GM10266 (cell line): ENCODE measurements around the gene CACNA1C.
A peak's percentile ranks its signal among the peaks of the same experiment; 100 is the strongest.

Experiments
- DNase-seq: peaks from one replicate; pipeline ENCODE4 v3.0.0; 2012; ENCODE audit errors: extremely low spot score
- CTCF ChIP-seq: IDR thresholded peaks from 2 replicates; pipeline ENCODE4 v1.5.1; 2012; ENCODE audit warnings: mild to moderate bottlenecking, low read depth; ENCODE audit not compliant: control insufficient read depth, insufficient read depth; ENCODE audit errors: missing control alignments

CACNA1C gene

DNA sequence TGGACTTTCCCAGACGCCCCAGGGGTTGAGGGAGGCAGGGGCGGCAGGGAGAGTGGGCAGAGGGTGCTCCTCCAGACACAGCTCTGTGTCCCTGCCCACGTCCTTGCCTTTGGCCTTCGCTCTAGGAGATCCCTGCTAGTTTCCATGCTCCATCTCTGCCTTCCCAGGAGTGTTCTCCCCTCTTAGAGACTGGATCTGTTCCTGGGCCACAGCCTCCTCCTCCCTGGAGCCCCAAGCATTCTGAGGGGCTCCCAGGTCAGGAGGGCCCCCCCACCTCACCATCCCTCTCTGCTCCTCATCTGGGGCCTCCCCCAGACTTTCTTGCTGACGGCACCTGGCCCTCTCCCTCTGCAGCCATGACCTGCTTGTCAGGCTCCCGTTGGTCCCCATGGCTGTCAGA, 526.0 kb downstream of the CACNA1C start:
- TF ChIP-seq CTCF: no peak
- DNase-seq: no peak

DNA sequence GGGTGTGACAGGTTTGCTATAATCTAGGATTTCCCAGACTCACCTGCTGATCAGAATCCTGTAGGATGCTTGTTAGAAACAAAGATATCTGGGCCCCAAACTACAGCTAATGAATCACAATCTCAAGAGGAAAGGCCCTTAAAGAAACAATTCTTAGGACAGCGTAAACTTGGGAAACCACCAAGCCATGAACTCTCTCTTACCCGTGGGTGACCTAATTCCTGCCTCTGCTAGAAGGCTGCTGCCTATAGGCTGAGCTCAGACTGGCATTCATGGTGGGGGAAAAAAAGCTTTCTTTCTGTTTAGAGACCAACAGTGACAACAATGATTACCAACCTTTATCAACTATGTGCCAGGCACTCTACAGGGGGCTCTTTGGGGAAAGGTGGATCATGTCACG, 528.0 kb downstream of the CACNA1C start:
- DNase-seq: no peak
- TF ChIP-seq CTCF: no peak

- TF ChIP-seq CTCF: no peak
- DNase-seq: no peak
Observed at GRCh38 chr12:2581293-2582045, 528.7 kb downstream of the CACNA1C start.

GRCh38 chr12:2582631-2583030, 529.8 kb downstream of the CACNA1C start:
- no peak for TF ChIP-seq CTCF
- no peak for DNase-seq

DNA sequence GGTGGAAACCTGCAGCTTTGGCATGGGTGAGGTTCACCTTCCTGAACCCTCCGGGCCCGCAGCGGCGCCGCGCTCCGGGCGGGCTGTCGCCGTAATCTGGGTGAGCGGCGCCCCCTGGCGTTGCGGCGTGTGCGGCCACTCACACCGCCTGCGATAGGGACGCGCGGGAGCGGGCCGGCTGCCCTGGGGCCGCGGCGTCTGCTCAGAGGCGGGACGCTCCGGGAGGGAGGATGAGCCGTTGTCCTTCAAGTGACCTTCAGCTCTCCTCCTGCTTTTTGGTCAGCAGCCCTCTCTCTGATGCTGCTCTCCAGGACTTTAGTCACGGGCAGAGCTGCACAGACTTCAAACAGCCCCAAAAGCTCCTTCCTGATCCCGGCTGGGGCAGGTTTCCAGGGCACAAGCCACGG, 530.3 kb downstream of the CACNA1C start:
- peak; percentile 92 for TF ChIP-seq CTCF
- peak; percentile 80 for DNase-seq

DNA sequence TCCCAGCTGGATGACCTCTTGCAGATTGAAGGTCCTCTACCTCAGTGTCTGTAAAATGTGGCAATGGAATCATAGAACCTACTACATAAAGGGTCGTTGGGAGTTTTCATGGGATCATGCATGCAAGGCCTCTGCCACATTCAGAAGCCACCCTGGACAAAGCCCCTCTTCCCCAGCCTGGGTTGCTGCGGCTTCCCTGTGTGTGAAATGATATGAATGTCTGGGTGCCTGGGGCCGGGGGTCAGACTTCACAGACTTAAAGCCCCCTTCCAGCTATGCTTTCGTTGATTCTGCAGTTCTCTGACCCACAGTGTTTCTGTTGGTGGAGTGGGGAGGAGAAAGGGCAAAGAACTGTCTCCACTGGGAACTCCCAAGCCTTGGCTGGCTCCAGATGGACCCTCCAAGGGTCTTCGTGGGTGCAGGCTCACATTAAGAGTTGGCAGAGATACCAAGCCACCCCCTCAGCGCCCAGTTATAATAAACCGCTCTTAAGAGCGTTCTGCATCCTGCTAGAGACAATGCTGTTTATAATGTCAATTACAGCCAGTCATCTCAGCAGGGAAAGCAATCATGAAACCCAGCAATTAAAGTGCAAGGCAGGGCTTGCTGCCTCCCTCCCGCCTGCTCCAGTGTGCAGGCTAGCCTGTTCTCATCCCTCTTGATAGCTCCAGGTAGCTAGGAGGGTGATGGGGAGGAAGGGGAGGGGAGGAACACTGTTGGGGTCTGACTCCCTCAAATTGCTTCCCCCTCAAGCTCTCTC, 531.0 kb downstream of the CACNA1C start:
- TF ChIP-seq CTCF: no peak
- no peak for DNase-seq
